Smooth muscle cell (in vitro differentiated cells): ENCODE data around the gene WFDC1. TPM values are rescaled to one million over a fixed set of nuclear protein-coding genes. Genes with fewer than 3 reads are reported as not detected.

Experiments
- DNase-seq: peaks from one replicate; lab custom pipeline; 2025; ENCODE audit not compliant: unreplicated experiment; lab: John Stamatoyannopoulos, UW
- H2AFZ ChIP-seq: fragments of 200-600 bp; sonication (generic); 2 replicates; pipeline ENCODE4 v1.6.0; 2016; ENCODE audit warnings: antibody characterized with exemption, low read depth, mild to moderate bottlenecking
- H3F3A ChIP-seq: fragments of 200-600 bp; sonication (generic); 2 replicates; pipeline ENCODE4 v1.6.0; 2017; ENCODE audit warnings: antibody characterized with exemption, low read depth
- H3K27ac ChIP-seq: fragments of 200-600 bp; sonication (generic); 2 replicates; pipeline ENCODE4 v1.5.1; 2016; ENCODE audit warnings: low read depth, mild to moderate bottlenecking
- H3K27me3 ChIP-seq: fragments of 200-600 bp; sonication (generic); 2 replicates; pipeline ENCODE4 v1.6.1; 2016; ENCODE audit warnings: low read depth, mild to moderate bottlenecking
- H3K36me3 ChIP-seq: fragments of 200-600 bp; sonication (generic); 2 replicates; pipeline ENCODE4 v1.5.1; 2016; ENCODE audit warnings: low read depth
- H3K4me1 ChIP-seq: fragments of 200-600 bp; sonication (generic); 2 replicates; pipeline ENCODE4 v1.5.1; 2016; ENCODE audit warnings: low read depth
- H3K4me2 ChIP-seq: fragments of 200-600 bp; sonication (generic); 2 replicates; pipeline ENCODE4 v1.6.0; 2016; ENCODE audit warnings: mild to moderate bottlenecking
- H3K4me3 ChIP-seq: fragments of 200-600 bp; sonication (generic); 2 replicates; pipeline ENCODE4 v1.5.1; 2016; ENCODE audit warnings: mild to moderate bottlenecking
- H3K79me2 ChIP-seq: fragments of 200-600 bp; sonication (generic); 2 replicates; pipeline ENCODE4 v1.6.0; 2016; ENCODE audit warnings: low read depth, mild to moderate bottlenecking
- H3K9ac ChIP-seq: fragments of 200-600 bp; sonication (generic); 2 replicates; pipeline ENCODE4 v1.6.0; 2016; ENCODE audit warnings: low read depth
- H3K9me3 ChIP-seq: fragments of 200-600 bp; sonication (generic); replicated peaks from 2 replicates; pipeline ENCODE4 v1.5.1; 2016; ENCODE audit warnings: low read depth
- H4K20me1 ChIP-seq: fragments of 200-600 bp; sonication (generic); 2 replicates; pipeline ENCODE4 v1.6.0; 2016; ENCODE audit warnings: low read depth
- WGBS: methylation state at CpG from one replicate; pipeline ENCODE4 v1.1.7; 2016; ENCODE audit warnings: low lambda C conversion rate; 5-methylcytosine and 5-hydroxymethylcytosine counted together
- polyA plus RNA-seq: library from polyadenylated mRNA; unstranded; fragments of >200 nt; fragmentation: Nextera tagmentation; extraction: Ambion mirVana; gene quantifications from 2 replicates; pipeline ENCODE4 v1.2.1, GENCODE V29; 2016
- total RNA-seq: library from RNA; depleted of rRNA; stranded (reverse); fragments of >200 nt; gene quantifications from 2 replicates; pipeline ENCODE4 v1.2.3, GENCODE V29; 2014
- TF ChIP-seq, protein P1 (sequence below): fragments of 200-600 bp; sonication (generic); IDR thresholded peaks from 2 replicates; pipeline ENCODE4 v1.5.1; 2017; ENCODE audit warnings: borderline replicate concordance, mild to moderate bottlenecking, antibody characterized with exemption; ENCODE audit not compliant: insufficient read depth, poor library complexity, severe bottlenecking

The WFDC1 gene
- total and polyA plus RNA-seq, 2 experiments from 2014 or later, result 176 to 362 TPM

DNA sequence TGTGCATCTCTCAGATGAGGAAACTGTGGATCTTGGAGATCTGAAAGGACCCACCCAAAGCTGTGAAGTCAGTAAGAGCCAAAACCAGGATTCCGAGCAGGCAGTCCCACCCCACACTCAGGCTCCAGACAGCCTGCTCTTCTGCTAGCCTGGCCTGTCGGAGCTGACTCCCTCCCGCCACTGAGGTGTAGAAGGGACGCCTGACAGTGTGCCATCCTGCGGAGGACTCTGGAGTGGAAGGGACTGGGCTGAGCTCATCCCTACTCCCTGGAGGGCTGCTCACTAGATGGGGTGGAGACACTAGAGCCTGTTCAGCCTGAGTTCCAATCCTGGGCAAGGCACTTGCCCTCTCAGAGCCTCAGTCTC, 36.0 kb downstream of the WFDC1 start:
- Histone ChIP-seq H3F3A (no peaks in the 10 kb centered on the region), H2AFZ (no peak overlapping the region), H3K4me3 (no peak overlapping the region), H3K36me3 (peaks cover 8% of the 10 kb centered on the region), H3K27me3 (no peaks in the 10 kb centered on the region), H3K4me1 (no peaks in the 10 kb centered on the region), H3K4me2 (no peak overlapping the region), H3K9me3 (no peaks in the 10 kb centered on the region), H3K9ac (no peak overlapping the region), H3K27ac (no peak overlapping the region), H4K20me1 (no peaks in the 10 kb centered on the region), H3K79me2 (no peaks in the 10 kb centered on the region)
- 91% methylated on average over 5 of the region's 5 CpGs for WGBS
- DNase-seq, result no peak
- TF ChIP-seq, protein P1, sequence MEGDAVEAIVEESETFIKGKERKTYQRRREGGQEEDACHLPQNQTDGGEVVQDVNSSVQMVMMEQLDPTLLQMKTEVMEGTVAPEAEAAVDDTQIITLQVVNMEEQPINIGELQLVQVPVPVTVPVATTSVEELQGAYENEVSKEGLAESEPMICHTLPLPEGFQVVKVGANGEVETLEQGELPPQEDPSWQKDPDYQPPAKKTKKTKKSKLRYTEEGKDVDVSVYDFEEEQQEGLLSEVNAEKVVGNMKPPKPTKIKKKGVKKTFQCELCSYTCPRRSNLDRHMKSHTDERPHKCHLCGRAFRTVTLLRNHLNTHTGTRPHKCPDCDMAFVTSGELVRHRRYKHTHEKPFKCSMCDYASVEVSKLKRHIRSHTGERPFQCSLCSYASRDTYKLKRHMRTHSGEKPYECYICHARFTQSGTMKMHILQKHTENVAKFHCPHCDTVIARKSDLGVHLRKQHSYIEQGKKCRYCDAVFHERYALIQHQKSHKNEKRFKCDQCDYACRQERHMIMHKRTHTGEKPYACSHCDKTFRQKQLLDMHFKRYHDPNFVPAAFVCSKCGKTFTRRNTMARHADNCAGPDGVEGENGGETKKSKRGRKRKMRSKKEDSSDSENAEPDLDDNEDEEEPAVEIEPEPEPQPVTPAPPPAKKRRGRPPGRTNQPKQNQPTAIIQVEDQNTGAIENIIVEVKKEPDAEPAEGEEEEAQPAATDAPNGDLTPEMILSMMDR, result no peak

DNA sequence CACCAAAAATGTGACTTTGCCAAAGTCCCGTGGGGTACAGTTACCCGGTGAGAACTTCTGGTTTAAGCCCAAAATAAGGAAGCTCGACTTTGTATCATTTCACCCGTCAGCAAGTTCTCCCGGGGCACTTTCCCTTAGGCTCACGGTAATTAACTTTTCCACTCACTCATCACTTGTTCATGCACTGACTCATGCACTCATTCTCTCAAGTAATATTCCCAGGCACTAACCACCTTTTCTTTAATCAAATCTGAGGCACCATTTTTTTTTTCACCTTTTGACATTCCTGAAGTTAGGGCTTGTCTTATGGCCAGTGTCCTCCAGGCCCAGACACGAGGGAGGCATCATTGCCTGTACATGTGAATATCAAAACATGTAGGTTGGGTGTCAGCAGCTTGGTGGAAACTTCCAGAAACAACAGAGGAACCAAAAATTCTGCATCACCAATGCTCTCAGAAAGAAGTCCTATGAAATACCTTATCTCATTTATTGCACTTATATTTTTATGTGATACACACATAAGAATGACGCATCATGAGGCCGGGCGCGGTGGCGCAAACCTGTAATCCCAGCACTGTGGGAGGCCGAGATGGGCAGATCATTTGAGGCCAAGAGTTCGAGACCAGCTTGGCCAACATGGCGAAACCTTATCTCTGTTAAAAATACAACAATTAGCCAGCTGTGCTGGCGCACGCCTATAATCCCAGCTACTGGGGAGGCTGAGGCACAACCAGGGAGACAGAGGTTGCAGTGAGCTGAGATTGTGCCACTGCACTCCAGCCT, 37.5 kb downstream of the WFDC1 start:
- no peaks in the 10 kb centered on the region for H3K27me3 ChIP-seq
- DNase-seq, result no peak
- peaks cover 4% of the 10 kb centered on the region for H3K36me3 ChIP-seq
- H3K4me2 ChIP-seq, result no peak overlapping the region
- no peaks in the 10 kb centered on the region for H3F3A ChIP-seq
- H4K20me1 ChIP-seq, result no peaks in the 10 kb centered on the region
- TF ChIP-seq, protein P1, result no peak
- H3K9me3 ChIP-seq, result peaks cover under 1% of the 10 kb centered on the region
- no peak overlapping the region for H3K27ac ChIP-seq
- H2AFZ ChIP-seq, result no peak overlapping the region
- H3K4me1 ChIP-seq, result no peaks in the 10 kb centered on the region
- H3K4me3 ChIP-seq, result no peak overlapping the region
- H3K79me2 ChIP-seq, result no peaks in the 10 kb centered on the region
- H3K9ac ChIP-seq, result no peak overlapping the region
- 76% methylated on average over 17 of the region's 17 CpGs for WGBS

DNA sequence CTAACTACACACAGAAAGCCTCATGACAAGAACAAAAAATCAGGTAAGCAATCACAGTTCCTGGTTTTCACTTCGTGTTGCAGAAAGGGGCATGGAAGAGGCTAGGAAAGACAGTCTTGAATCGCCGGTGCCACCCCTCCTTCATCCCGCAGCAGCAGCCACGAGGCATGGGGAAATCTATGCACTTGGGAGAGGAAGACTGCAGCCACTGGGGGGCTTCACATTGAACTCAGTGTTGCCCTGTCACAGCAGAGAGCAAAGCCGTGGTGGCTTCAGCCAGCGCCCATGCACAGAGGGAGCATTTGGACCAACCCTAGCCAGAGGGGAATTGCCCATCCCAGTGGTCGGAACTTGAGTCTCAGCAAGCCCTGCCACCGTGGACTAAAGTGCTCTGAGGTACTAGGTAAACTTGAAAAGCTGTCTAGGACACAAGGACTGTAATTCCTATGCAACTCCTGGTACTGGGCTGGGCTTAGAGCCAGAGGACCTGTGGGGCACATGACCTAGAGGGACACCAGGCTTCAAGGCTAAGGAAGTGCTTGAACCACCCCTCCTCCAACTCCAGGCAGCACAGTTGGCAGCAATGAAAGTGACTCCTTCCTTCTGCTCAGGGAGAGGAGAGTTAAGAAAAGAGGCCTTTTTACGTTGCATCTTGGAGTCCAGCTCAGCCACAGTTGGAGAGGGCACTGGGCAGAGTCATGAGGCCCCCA, 38.5 kb downstream of the WFDC1 start:
- Histone ChIP-seq H3K27ac (no peak overlapping the region), H3K27me3 (no peaks in the 10 kb centered on the region), H3K36me3 (no peaks in the 10 kb centered on the region), H3F3A (no peaks in the 10 kb centered on the region), H2AFZ (no peak overlapping the region), H3K4me1 (no peaks in the 10 kb centered on the region), H4K20me1 (no peaks in the 10 kb centered on the region), H3K4me2 (no peak overlapping the region), H3K4me3 (no peak overlapping the region), H3K79me2 (no peaks in the 10 kb centered on the region), H3K9me3 (peaks cover 3% of the 10 kb centered on the region), H3K9ac (no peak overlapping the region)
- DNase-seq, result no peak
- 67% methylated on average over 10 of the region's 10 CpGs for WGBS
- TF ChIP-seq, protein P1, result no peak

DNA sequence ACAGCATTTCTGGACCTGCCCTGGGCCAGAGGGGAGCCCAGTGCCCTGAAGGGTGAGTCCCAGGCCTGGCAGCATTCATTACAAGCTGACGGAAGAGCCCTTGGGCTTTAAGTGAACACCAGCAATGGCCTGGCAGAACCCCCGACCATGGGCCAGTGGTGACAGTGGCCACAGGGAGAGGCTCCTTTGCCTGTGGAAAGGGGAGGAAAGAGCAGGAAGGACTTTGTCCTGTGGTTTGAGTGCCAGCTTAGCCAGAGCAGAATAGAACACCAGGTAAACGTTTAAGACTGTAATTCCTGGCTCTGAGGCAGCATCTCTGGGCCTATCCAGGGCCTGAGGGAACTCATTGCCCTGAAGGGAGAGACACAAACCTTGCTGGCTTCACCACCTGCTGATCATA, 39.4 kb downstream of the WFDC1 start:
- H3K79me2 ChIP-seq, result no peaks in the 10 kb centered on the region
- no peak overlapping the region for H3K4me3 ChIP-seq
- H3K9me3 ChIP-seq, result peaks cover 3% of the 10 kb centered on the region
- no peak overlapping the region for H3K4me2 ChIP-seq
- 83% methylated on average over 3 of the region's 3 CpGs for WGBS
- no peaks in the 10 kb centered on the region for H3F3A ChIP-seq
- no peak for DNase-seq
- H3K27ac ChIP-seq, result no peak overlapping the region
- no peaks in the 10 kb centered on the region for H3K27me3 ChIP-seq
- no peak overlapping the region for H2AFZ ChIP-seq
- no peaks in the 10 kb centered on the region for H4K20me1 ChIP-seq
- no peak overlapping the region for H3K9ac ChIP-seq
- no peaks in the 10 kb centered on the region for H3K36me3 ChIP-seq
- TF ChIP-seq, protein P1, result no peak
- no peaks in the 10 kb centered on the region for H3K4me1 ChIP-seq
